Stimulated activated CD8-positive, alpha-beta memory T cell treated with anti-CD3 and anti-CD28 coated beads, Interleukin-2, amount 100 ng/mL, for 48 hours (primary cell): Measurements from ENCODE around the gene C8A.

Experiments used
- DNase-seq, 2 donors: peaks; one replicate each; pipeline ENCODE4 v3.0.0-alpha.2; 2020; ENCODE audit warnings: low read depth in 2 of 2

Gene C8A

DNA sequence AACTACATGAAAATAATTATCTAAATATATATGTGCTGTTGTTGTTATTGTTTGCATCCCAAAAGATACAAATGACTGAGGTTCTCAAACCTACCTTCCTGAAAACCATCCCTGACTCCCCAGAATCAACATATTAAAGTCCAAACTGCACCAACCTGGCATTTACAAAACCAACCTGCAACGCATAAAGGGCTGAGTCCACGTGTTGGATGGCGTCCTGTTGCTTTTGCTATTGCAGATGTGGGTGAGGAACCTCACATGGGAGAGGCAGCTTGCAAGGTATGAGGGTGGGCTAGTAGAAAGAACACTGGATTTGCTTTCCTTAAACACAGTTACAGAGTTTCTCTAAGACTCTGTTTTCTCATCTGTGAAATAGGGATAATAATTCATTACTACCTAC is 112.8 kb downstream of the C8A start:
- no peak for DNase-seq
